ENCODE results near the gene SYCE1L.

DNA sequence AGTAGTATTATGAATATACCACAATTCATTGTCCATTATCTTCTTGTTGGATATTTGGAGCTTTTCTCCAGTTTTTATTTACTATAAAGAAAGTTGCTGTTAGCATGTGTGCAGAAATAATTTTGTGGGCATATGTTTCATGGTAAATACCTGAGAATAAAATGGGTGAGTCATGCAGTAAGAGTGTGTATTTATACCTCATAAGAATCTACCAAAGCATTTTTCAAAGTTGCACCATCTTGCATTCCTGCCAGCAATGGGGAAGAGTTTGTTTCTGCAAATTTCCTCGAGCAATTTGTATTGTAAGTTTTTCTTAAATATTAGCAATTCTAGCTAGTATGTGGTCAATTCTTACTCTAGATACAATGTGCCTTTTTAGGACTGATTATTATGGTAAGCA lies 16.1 kb upstream of the SYCE1L start:
- no peak for TF ChIP-seq GATA3 (IDR thresholded peaks at IDR 0.05; ENCODE audit: low read depth, low read length)
- no peak for TF ChIP-seq GATA2 (IDR thresholded peaks at IDR 0.05; ENCODE audit: low read depth, low read length)
